ENCODE results near the gene ADARB2. TPM values are rescaled to one million over a fixed set of nuclear protein-coding genes. Genes with fewer than 3 reads are reported as not detected.
"Not testable (repeated sequence)": the region's sequence is repeated elsewhere in the genome, so short reads cannot be mapped to it uniquely, and the experiment has no call there.

Gene ADARB2
- total RNA-seq, 4 donors from 2014 or later: 0.13 to 6.1 (median 0.57) TPM

DNA sequence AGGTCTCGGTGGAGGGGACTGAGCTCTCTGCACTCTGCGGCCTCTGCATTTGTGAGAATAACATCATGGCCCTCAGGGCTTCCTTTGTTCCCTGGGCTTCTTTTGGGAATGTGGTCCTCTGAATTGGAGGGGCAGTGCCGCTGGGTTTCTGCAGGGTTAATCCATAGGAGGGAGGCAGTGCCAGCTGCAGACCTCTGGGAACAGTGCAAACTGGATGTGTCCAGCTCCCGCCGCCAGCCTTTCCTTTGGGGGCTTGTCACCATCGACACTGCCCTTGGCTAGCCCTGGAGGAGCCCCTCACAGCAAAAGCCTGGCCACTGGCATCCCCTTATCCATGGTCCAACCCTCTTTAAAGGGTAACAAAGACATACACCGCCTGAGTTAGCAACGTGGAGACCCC lies 507.2 kb downstream of the ADARB2 start:
- DNase-seq (ENCODE audit: low spot score) (no peak), ATAC-seq (ENCODE audit: low FRiP score) (no peak)
- TF ChIP-seq, protein P1, sequence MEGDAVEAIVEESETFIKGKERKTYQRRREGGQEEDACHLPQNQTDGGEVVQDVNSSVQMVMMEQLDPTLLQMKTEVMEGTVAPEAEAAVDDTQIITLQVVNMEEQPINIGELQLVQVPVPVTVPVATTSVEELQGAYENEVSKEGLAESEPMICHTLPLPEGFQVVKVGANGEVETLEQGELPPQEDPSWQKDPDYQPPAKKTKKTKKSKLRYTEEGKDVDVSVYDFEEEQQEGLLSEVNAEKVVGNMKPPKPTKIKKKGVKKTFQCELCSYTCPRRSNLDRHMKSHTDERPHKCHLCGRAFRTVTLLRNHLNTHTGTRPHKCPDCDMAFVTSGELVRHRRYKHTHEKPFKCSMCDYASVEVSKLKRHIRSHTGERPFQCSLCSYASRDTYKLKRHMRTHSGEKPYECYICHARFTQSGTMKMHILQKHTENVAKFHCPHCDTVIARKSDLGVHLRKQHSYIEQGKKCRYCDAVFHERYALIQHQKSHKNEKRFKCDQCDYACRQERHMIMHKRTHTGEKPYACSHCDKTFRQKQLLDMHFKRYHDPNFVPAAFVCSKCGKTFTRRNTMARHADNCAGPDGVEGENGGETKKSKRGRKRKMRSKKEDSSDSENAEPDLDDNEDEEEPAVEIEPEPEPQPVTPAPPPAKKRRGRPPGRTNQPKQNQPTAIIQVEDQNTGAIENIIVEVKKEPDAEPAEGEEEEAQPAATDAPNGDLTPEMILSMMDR (IDR thresholded peaks at IDR 0.05): no peak

- no peak for DNase-seq (ENCODE audit: low spot score)
- ATAC-seq (ENCODE audit: low FRiP score): no peak
- TF ChIP-seq, protein P1 (IDR thresholded peaks at IDR 0.05): no peak
Measured at GRCh38 chr10:1229574-1229973, 507.8 kb downstream of the ADARB2 start.

DNA sequence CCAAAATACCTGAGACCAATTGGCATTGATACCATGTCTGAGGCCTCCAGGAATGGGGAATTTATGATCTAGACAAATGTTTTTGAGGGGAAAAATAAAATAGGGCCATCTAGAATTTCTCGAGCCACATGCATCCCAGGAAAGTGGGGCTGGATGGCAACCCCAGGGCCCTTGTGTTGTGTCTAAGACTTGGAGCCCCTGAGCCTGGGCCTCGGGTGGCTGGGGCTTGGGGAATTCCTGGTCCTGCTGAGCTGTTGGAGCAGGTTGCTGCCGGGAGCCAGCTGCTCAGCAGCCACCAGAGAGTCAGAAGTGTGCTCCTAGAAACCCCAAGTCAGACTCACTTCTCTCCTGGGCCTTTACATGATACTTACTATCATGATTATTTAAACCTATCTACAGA lies 508.2 kb downstream of the ADARB2 start:
- TF ChIP-seq, protein P1 (IDR thresholded peaks at IDR 0.05): no peak

GRCh38 chr10:1228467-1228975 lies 508.8 kb downstream of the ADARB2 start:
- ATAC-seq (ENCODE audit: low FRiP score): no peak
- no peak for DNase-seq (ENCODE audit: low spot score)
- TF ChIP-seq, protein P1 (IDR thresholded peaks at IDR 0.05): no peak

More for the DNA sequence above, 508.2 kb downstream of the ADARB2 start:
- DNase-seq (ENCODE audit: low spot score) (no peak), ATAC-seq (ENCODE audit: low FRiP score) (no peak)

GRCh38 chr10:1227510-1228402 lies 509.6 kb downstream of the ADARB2 start:
- TF ChIP-seq, protein P1 (IDR thresholded peaks at IDR 0.05): no peak
- ATAC-seq (ENCODE audit: low FRiP score): no peak
- no peak for DNase-seq (ENCODE audit: low spot score)

DNA sequence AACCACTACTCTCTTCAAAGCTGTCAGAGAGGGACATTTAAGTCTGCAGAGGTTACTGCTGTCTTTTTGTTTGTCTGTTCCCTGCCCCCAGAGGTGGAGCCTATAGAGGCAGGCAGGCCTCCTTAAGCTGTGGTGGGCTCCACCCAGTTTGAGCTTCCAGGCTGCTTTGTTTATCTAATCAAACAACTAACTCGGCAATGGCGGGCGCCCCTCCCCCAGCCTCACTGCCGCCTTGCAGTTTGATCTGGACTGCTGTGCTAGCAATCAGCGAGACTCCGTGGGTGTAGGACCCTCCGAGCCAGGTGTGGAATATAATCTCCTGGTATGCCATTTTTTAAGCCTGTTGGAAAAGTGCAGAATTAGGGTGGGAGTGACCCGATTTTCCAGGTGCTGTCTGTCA lies 510.4 kb downstream of the ADARB2 start:
- not testable (repeated sequence) for DNase-seq (ENCODE audit: low spot score); ATAC-seq (ENCODE audit: low FRiP score)

GRCh38 chr10:1219874-1220273 lies 517.5 kb downstream of the ADARB2 start:
- DNase-seq (ENCODE audit: low spot score); ATAC-seq (ENCODE audit: low FRiP score): not testable (repeated sequence)

DNA sequence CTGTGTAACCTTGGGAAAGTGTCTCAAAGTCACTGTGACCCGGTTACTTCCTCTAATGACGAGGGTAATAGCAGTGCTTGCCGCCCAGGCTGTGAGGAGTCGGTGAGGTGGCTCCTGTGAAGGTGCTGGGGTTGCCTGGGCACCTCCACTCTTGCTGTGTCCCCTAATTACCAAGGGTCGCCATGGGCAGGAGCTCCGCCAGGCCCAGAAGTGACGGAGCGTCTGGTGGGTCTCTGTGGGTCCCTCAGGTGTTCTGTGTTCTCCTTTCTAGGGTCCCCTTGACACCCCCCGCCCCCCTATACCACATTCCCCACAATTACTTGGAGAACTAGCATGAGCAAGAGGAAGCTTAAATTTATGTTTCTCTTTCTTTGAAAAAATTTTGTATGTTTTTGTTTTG lies 519.7 kb downstream of the ADARB2 start:
- ATAC-seq (ENCODE audit: low FRiP score): no peak
- no peak for DNase-seq (ENCODE audit: low spot score)
- TF ChIP-seq, protein P1 (IDR thresholded peaks at IDR 0.05): no peak
